K562 (cell line): ENCODE results near the gene ANKRD12. TPM values are rescaled to one million over a fixed set of nuclear protein-coding genes. Genes with fewer than 3 reads are reported as not detected.

Experiments
- DMBX1 ChIP-seq: fragments of 250-450 bp; sonication (Bioruptor Pico); IDR thresholded peaks from 2 replicates; pipeline ENCODE4 v1.8.0; 2022; ENCODE audit warnings: inconsistent platforms, mild to moderate bottlenecking, moderate library complexity, borderline replicate concordance
- JUND ChIP-seq, 2 experiments: IDR thresholded peaks; 2 replicates in 1 of 2; 3 replicates in 1 of 2; pipeline ENCODE4 v1.6.1; 2011; ENCODE audit warnings: borderline replicate concordance in 2 of 2, low read depth in 2 of 2, low read length in 2 of 2, improper control_type of control experiment in 1 of 2, missing biosample characterization in 1 of 2, missing genetic modification characterization in 1 of 2, missing genetic modification reagents in 1 of 2
- KLF10 ChIP-seq: fragments of 250-450 bp; sonication (Bioruptor Pico); IDR thresholded peaks from 2 replicates; pipeline ENCODE4 v1.6.1; 2021; ENCODE audit warnings: matching md5 sums
- MAFK ChIP-seq: IDR thresholded peaks from 2 replicates; pipeline ENCODE4 v1.6.1; 2011; ENCODE audit warnings: low read length, improper control_type of control experiment
- PHTF2 ChIP-seq: fragments of 250-450 bp; sonication (Bioruptor Pico); IDR thresholded peaks from 2 replicates; pipeline ENCODE4 v1.5.0; 2021; ENCODE audit warnings: mild to moderate bottlenecking
- PTBP1 ChIP-seq: fragments of 200-400 bp; formaldehyde crosslinking; IDR thresholded peaks from 2 replicates; pipeline ENCODE4 v1.6.1; 2017; ENCODE audit warnings: low read depth, low read length
- RAD51 ChIP-seq: fragments of 450-650 bp; IDR thresholded peaks from 2 replicates; pipeline ENCODE4 v1.7.1; 2016; ENCODE audit warnings: low read depth, mild to moderate bottlenecking, borderline replicate concordance
- RB1 ChIP-seq: fragments of 450-650 bp; IDR thresholded peaks from 2 replicates; pipeline ENCODE4 v1.6.1; 2017; ENCODE audit warnings: low read depth, mild to moderate bottlenecking
- SAP30 ChIP-seq: fragments of 200-600 bp; sonication (generic); IDR thresholded peaks from 2 replicates; pipeline ENCODE4 v1.6.1; 2012; ENCODE audit warnings: borderline replicate concordance, low read depth, mild to moderate bottlenecking, moderate library complexity, low read length, control low read depth, inconsistent platforms; ENCODE audit not compliant: insufficient read depth, poor library complexity, severe bottlenecking
- ZFX ChIP-seq: sonication (generic); formaldehyde crosslinking; IDR thresholded peaks from 2 replicates; pipeline ENCODE4 v1.8.0; 2022; ENCODE audit warnings: mild to moderate bottlenecking, missing genetic modification reagents, moderate library complexity
- ZNF239 ChIP-seq: fragments of 250-450 bp; sonication (Bioruptor Pico); IDR thresholded peaks from 2 replicates; pipeline ENCODE4 v1.4.0; 2020; ENCODE audit warnings: mild to moderate bottlenecking
- ZNF766 ChIP-seq: fragments of 200-800 bp; sonication (Bioruptor generic); conservative IDR thresholded peaks from 2 replicates; pipeline ENCODE4 v1.6.1; 2016; ENCODE audit warnings: missing genetic modification characterization, missing compliant biosample characterization
- ZNF79 ChIP-seq: fragments of 250-450 bp; sonication (Bioruptor Pico); IDR thresholded peaks from 2 replicates; pipeline ENCODE4 v1.4.0; 2020; ENCODE audit warnings: low read depth, mild to moderate bottlenecking, moderate library complexity
- polyA plus RNA-seq, 8 experiments: library from polyadenylated mRNA; depleted of rRNA in 4 of 8; stranded (reverse) in 5 of 8; unstranded in 3 of 8; fragments of >200 nt; fragmentation: Nextera tagmentation in 2 of 8; fragmentation: Illumina TruSeq in 1 of 8; extraction: Ambion mirVana in 2 of 8; extraction: Trizol in 1 of 8; gene quantifications; 2 replicates each; pipeline versions ENCODE4 v1.2.1 to v1.2.3, GENCODE V29; 2011 to 2014; ENCODE audit warnings: inconsistent platforms in 1 of 8, missing spikeins in 1 of 8
- total RNA-seq, 7 experiments: library from RNA; depleted of rRNA in 6 of 7; stranded (reverse); fragments of >200 nt in 6 of 7; fragmentation: Illumina TruSeq in 2 of 7; extraction: Trizol in 2 of 7; gene quantifications; 2 replicates each; pipeline versions ENCODE4 v1.2.1 to v1.2.3, GENCODE V29; 2011 to 2021; ENCODE audit warnings: low replicate concordance in 1 of 7
- TF ChIP-seq, protein P1 (sequence below), 2 experiments: fragments of 250-450 bp in 1 of 2; fragments of 450-650 bp in 1 of 2; sonication (Bioruptor Pico) in 1 of 2; IDR thresholded peaks; 2 replicates each; pipeline versions ENCODE4 v1.6.1 to v1.8.0; 2016 to 2021; ENCODE audit warnings: mild to moderate bottlenecking in 2 of 2, moderate library complexity in 2 of 2, missing compliant biosample characterization in 1 of 2, missing genetic modification characterization in 1 of 2
- TF ChIP-seq, protein P2 (sequence below): fragments of 450-650 bp; formaldehyde crosslinking; IDR thresholded peaks from 2 replicates; pipeline ENCODE4 v1.4.0; 2022; ENCODE audit warnings: missing genetic modification characterization
- TF ChIP-seq, protein P3 (sequence below): fragments of 450-650 bp; formaldehyde crosslinking; IDR thresholded peaks from 2 replicates; pipeline ENCODE4 v1.4.0; 2022; ENCODE audit warnings: missing genetic modification characterization
- TF ChIP-seq, protein P4 (sequence below): fragments of 450-650 bp; conservative IDR thresholded peaks from 2 replicates; pipeline ENCODE4 v1.6.1; 2016; ENCODE audit warnings: missing genetic modification characterization, low read depth, mild to moderate bottlenecking, control low read depth, missing compliant biosample characterization
- TF ChIP-seq, protein P5 (sequence below): fragments of 250-450 bp; sonication (Bioruptor Pico); IDR thresholded peaks from 2 replicates; pipeline ENCODE4 v1.4.0; 2020; ENCODE audit warnings: mild to moderate bottlenecking, moderate library complexity

ANKRD12 gene
- total and polyA plus RNA-seq, 9 of the 15 experiments (the other 6 are each of a cell fraction or from before 2014, with no cell fraction given), result 6.6 to 28.2 (median 16.0) TPM

DNA sequence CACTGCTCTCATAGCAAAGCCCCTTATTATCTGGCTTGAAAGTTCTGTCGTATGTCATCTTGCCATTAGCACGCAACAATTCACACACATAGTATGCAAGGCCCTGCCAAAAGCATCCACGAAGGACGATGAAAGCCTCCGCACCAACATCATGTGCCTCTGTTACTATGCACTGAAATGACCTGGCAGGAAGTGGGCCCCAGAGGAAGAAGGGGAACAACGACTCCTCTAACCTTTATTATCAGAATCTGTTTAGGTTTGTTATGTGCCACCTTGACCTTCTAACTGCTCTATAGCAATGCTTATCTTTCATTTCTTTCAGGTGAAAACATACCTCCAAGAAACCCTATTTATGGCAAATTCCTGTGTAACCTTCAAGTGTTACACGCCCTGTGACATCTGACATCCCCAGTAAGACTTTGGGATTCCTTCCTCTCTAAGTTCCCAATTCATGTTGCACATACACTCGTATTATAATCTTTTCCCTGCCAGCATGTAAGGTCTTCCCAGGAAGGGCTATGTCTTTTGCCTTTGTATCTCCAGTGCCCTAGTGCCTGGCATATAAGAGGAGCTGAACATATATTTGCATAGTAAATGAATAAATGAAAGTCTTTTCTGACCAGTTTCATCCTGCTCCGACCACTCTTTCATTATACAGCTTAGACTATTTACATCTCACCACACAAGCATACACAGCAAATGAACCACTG is 41.1 kb upstream of the ANKRD12 start (continued):
- TF ChIP-seq, protein P1, sequence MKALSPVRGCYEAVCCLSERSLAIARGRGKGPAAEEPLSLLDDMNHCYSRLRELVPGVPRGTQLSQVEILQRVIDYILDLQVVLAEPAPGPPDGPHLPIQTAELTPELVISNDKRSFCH (CRISPR knock-in tag; IDR thresholded peaks at IDR 0.05), result no peak
- TF ChIP-seq, protein P1 (tag; IDR thresholded peaks at IDR 0.05), result peak; percentile 50; the same call in 1 of the 2 replicates
- TF ChIP-seq, protein P2, sequence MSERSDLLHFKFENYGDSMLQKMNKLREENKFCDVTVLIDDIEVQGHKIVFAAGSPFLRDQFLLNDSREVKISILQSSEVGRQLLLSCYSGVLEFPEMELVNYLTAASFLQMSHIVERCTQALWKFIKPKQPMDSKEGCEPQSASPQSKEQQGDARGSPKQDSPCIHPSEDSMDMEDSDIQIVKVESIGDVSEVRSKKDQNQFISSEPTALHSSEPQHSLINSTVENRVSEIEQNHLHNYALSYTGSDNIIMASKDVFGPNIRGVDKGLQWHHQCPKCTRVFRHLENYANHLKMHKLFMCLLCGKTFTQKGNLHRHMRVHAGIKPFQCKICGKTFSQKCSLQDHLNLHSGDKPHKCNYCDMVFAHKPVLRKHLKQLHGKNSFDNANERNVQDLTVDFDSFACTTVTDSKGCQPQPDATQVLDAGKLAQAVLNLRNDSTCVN (CRISPR knock-in tag), result no peak
- TF ChIP-seq, protein P3, sequence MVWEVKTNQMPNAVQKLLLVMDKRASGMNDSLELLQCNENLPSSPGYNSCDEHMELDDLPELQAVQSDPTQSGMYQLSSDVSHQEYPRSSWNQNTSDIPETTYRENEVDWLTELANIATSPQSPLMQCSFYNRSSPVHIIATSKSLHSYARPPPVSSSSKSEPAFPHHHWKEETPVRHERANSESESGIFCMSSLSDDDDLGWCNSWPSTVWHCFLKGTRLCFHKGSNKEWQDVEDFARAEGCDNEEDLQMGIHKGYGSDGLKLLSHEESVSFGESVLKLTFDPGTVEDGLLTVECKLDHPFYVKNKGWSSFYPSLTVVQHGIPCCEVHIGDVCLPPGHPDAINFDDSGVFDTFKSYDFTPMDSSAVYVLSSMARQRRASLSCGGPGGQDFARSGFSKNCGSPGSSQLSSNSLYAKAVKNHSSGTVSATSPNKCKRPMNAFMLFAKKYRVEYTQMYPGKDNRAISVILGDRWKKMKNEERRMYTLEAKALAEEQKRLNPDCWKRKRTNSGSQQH (CRISPR knock-in tag), result no peak
- no peak for TF ChIP-seq ZFX (CRISPR knock-in tag)
- no peak for TF ChIP-seq JUND (IDR thresholded peaks at IDR 0.05; ENCODE audit: borderline replicate concordance, low read depth, low read length)
- TF ChIP-seq JUND (tag; IDR thresholded peaks at IDR 0.05; ENCODE audit: borderline replicate concordance, low read depth, low read length), result no peak
- no peak for TF ChIP-seq PTBP1
- TF ChIP-seq ZNF239 (CRISPR knock-in tag), result no peak
- no peak for TF ChIP-seq DMBX1 (CRISPR knock-in tag)
- TF ChIP-seq KLF10 (CRISPR knock-in tag), result no peak
- TF ChIP-seq ZNF79 (CRISPR knock-in tag), result no peak
- TF ChIP-seq, protein P4, sequence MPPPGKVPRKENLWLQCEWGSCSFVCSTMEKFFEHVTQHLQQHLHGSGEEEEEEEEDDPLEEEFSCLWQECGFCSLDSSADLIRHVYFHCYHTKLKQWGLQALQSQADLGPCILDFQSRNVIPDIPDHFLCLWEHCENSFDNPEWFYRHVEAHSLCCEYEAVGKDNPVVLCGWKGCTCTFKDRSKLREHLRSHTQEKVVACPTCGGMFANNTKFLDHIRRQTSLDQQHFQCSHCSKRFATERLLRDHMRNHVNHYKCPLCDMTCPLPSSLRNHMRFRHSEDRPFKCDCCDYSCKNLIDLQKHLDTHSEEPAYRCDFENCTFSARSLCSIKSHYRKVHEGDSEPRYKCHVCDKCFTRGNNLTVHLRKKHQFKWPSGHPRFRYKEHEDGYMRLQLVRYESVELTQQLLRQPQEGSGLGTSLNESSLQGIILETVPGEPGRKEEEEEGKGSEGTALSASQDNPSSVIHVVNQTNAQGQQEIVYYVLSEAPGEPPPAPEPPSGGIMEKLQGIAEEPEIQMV (tag), result no peak
- TF ChIP-seq PHTF2 (CRISPR knock-in tag), result no peak
- TF ChIP-seq RB1, result no peak
- TF ChIP-seq, protein P5, sequence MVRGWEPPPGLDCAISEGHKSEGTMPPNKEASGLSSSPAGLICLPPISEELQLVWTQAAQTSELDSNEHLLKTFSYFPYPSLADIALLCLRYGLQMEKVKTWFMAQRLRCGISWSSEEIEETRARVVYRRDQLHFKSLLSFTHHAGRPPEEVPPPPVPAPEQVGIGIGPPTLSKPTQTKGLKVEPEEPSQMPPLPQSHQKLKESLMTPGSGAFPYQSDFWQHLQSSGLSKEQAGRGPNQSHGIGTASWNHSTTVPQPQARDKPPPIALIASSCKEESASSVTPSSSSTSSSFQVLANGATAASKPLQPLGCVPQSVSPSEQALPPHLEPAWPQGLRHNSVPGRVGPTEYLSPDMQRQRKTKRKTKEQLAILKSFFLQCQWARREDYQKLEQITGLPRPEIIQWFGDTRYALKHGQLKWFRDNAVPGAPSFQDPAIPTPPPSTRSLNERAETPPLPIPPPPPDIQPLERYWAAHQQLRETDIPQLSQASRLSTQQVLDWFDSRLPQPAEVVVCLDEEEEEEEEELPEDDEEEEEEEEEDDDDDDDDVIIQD, result no peak
- TF ChIP-seq ZNF766, result no peak
- TF ChIP-seq RAD51, result 0 out of 2 replicates have a peak, but pooled peaks have one; percentile 17
- TF ChIP-seq SAP30, result no peak
- TF ChIP-seq MAFK, result no peak
